ENCODE results near the gene FEZ2. TPM values are rescaled to one million over a fixed set of nuclear protein-coding genes. Genes with fewer than 3 reads are reported as not detected.

The FEZ2 gene
- total RNA-seq, 1 donor from 2014 or later, result 14.9 TPM

- Mint-ChIP-seq H3K27ac (no peak overlapping the region), H3K4me3 (no peak overlapping the region), H3K36me3 (ENCODE audit: low read depth) (peaks cover 57% of the 10 kb centered on the region), H3K9me3 (no peaks in the 10 kb centered on the region), H3K27me3 (ENCODE audit: insufficient read depth) (no peaks in the 10 kb centered on the region), H3K4me1 (ENCODE audit: low read depth) (peaks cover 15% of the 10 kb centered on the region)
- DNase-seq (ENCODE audit: low spot score), result no peak
- intact Hi-C loops (cut with micrococcal nuclease), result no loop called here
Observed at GRCh38 chr2:36582951-36583350, 15.0 kb downstream of the FEZ2 start.

DNA sequence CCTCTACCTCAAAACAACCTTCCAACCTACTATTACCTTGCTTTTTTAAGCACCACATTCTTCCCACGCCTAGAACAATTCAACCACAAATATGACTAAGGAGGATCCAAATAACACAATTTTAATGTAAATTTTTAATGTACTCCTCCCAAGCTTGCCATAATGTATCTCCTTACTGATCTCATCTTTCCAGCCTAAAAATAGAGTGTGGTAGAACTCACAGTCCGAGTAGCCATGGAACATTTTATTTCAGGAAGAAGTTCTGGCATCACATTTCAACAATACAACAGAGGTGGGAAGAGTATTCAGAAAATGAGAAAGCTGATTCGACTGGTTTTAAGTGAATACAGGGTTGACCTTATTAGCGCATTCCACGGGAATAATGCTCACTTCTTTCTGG lies 15.4 kb downstream of the FEZ2 start:
- Mint-ChIP-seq H3K36me3 (ENCODE audit: low read depth) (peaks cover 59% of the 10 kb centered on the region), H3K9me3 (no peaks in the 10 kb centered on the region)
- intact Hi-C loops (cut with micrococcal nuclease), result no loop called here

DNA sequence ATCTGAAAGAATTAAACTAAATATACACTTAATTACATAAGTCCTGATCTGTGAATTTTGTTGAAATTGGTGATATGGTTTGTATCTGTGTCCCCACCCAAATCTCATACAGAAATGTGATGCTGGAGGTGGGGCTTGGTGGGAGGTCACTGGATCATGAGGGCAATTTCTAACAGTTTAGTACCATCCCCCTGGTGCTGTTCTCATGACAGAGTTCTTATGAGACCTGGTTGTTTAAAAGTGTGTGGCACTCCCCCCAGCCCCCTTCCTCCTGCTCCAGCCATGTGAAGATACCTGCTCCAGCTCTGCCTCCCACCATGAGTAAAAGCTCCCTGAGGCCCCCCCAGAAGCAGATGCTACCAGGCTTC lies 18.7 kb downstream of the FEZ2 start:
- DNase-seq (ENCODE audit: low spot score), result no peak
- intact Hi-C loops (cut with micrococcal nuclease), result no loop called here
- Mint-ChIP-seq H3K4me3 (no peak overlapping the region), H3K4me1 (ENCODE audit: low read depth) (peaks cover 25% of the 10 kb centered on the region), H3K27me3 (ENCODE audit: insufficient read depth) (no peaks in the 10 kb centered on the region), H3K9me3 (no peaks in the 10 kb centered on the region), H3K27ac (no peak overlapping the region), H3K36me3 (ENCODE audit: low read depth) (peaks cover 59% of the 10 kb centered on the region)

More for the DNA sequence above, 15.4 kb downstream of the FEZ2 start:
- peaks cover 18% of the 10 kb centered on the region for H3K4me1 Mint-ChIP-seq (ENCODE audit: low read depth)
- H3K27me3 Mint-ChIP-seq (ENCODE audit: insufficient read depth), result no peaks in the 10 kb centered on the region
- no peak for DNase-seq (ENCODE audit: low spot score)
- no peak overlapping the region for H3K27ac Mint-ChIP-seq
- no peak overlapping the region for H3K4me3 Mint-ChIP-seq

GRCh38 chr2:36578343-36579296 lies 19.3 kb downstream of the FEZ2 start:
- H3K4me1 Mint-ChIP-seq (ENCODE audit: low read depth), result peaks cover 25% of the 10 kb centered on the region
- peaks cover 55% of the 10 kb centered on the region for H3K36me3 Mint-ChIP-seq (ENCODE audit: low read depth)
- H3K9me3 Mint-ChIP-seq, result no peaks in the 10 kb centered on the region
- H3K27me3 Mint-ChIP-seq (ENCODE audit: insufficient read depth), result no peaks in the 10 kb centered on the region
- peak overlapping the region; percentile 56 for H3K27ac Mint-ChIP-seq
- DNase-seq (ENCODE audit: low spot score), result no peak
- intact Hi-C loops (cut with micrococcal nuclease), result no loop called here
- peak overlapping the region; percentile 2 for H3K4me3 Mint-ChIP-seq

DNA sequence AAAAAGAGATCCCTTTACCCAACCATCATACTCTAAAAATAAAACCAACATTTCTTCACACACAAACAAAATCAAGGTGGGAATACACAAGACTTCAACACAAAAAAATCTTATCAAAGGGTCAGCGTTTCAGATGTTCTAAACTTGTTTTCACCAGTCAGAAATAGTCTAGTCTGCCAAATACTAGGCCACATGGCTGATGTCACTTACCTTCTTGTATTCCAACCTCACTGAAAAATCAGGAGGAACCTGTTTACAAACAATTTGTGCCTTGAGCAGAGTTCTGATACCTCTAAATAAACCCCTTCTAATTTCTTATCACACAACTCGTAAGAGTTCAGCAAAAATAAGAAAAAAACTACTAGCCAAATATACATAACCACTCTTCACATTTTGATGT lies 20.1 kb downstream of the FEZ2 start:
- H3K4me3 Mint-ChIP-seq, result no peak overlapping the region
- H3K4me1 Mint-ChIP-seq (ENCODE audit: low read depth), result peaks cover 25% of the 10 kb centered on the region
- no peak overlapping the region for H3K27ac Mint-ChIP-seq
- no peaks in the 10 kb centered on the region for H3K27me3 Mint-ChIP-seq (ENCODE audit: insufficient read depth)
- H3K9me3 Mint-ChIP-seq, result no peaks in the 10 kb centered on the region
- DNase-seq (ENCODE audit: low spot score), result no peak
- H3K36me3 Mint-ChIP-seq (ENCODE audit: low read depth), result peaks cover 55% of the 10 kb centered on the region
- intact Hi-C loops (cut with micrococcal nuclease), result no loop called here

- H3K27ac Mint-ChIP-seq, result no peak overlapping the region
- peaks cover 25% of the 10 kb centered on the region for H3K4me1 Mint-ChIP-seq (ENCODE audit: low read depth)
- no peaks in the 10 kb centered on the region for H3K27me3 Mint-ChIP-seq (ENCODE audit: insufficient read depth)
- no peak for DNase-seq (ENCODE audit: low spot score)
- intact Hi-C loops (cut with micrococcal nuclease), result no loop called here
- H3K4me3 Mint-ChIP-seq, result no peak overlapping the region
- H3K36me3 Mint-ChIP-seq (ENCODE audit: low read depth), result peaks cover 38% of the 10 kb centered on the region
- no peaks in the 10 kb centered on the region for H3K9me3 Mint-ChIP-seq
Observed at GRCh38 chr2:36574560-36574959, 23.4 kb downstream of the FEZ2 start.

DNA sequence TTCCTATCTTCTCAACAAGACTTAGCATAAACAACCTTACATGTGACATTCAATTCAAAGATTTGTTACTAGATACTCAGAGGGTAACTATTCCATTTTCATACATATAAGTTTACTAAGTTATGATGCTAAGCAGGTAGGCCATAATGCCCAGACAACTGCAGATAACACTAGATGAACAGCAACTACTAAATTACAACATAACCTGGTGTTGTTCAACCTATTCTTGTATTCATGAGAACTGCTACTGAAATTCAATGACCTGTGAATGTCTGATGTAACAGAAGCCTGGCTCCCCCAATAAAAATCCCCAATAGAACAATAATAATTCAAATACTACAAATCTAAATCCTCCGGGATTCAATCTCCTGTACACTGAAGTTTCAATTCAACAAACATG lies 24.8 kb downstream of the FEZ2 start:
- DNase-seq (ENCODE audit: low spot score), result no peak
- intact Hi-C loops (cut with micrococcal nuclease), result no loop called here
- Mint-ChIP-seq H3K9me3 (no peaks in the 10 kb centered on the region), H3K27me3 (ENCODE audit: insufficient read depth) (no peaks in the 10 kb centered on the region), H3K4me1 (ENCODE audit: low read depth) (peaks cover 11% of the 10 kb centered on the region), H3K36me3 (ENCODE audit: low read depth) (peaks cover 33% of the 10 kb centered on the region), H3K4me3 (no peak overlapping the region), H3K27ac (no peak overlapping the region)

GRCh38 chr2:36572719-36573059 lies 25.3 kb downstream of the FEZ2 start:
- H3K4me1 Mint-ChIP-seq (ENCODE audit: low read depth), result peaks cover 7% of the 10 kb centered on the region
- intact Hi-C loops (cut with micrococcal nuclease), result no loop called here
- no peak overlapping the region for H3K4me3 Mint-ChIP-seq
- DNase-seq (ENCODE audit: low spot score), result no peak
- H3K27me3 Mint-ChIP-seq (ENCODE audit: insufficient read depth), result no peaks in the 10 kb centered on the region
- H3K27ac Mint-ChIP-seq, result no peak overlapping the region
- H3K36me3 Mint-ChIP-seq (ENCODE audit: low read depth), result peaks cover 31% of the 10 kb centered on the region
- no peaks in the 10 kb centered on the region for H3K9me3 Mint-ChIP-seq

DNA sequence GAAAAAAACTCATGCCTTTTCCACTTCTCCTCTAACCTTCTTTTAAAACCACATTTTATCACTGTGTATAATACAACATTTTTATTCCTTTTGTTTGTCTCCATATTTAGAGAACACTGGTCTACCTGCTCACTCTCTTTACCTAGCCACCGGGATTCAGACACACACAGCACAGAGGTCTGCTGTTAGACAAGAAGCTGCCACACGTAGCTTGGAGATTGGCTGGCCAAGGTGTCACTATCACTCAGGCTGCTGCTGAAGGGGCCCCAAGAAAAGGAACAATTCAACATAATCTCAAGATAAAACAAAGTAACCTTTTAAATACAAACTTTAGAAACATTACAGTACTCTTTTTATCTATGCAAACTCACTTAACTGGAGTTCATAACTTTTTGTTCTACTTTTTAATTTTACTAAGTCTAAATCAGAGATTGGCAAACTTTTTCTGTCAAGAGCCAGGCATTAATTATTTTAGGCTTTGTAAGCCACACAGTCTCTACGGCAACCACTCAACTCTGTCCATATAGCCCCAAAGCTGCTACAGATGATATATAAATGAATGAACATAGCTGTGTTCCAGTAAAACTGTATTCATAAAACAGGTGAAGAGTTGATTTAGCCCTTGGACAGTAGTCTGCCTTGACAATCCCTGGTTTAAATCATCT lies 25.8 kb downstream of the FEZ2 start:
- intact Hi-C loops (cut with micrococcal nuclease), result no loop called here
- no peak for DNase-seq (ENCODE audit: low spot score)
- H3K4me1 Mint-ChIP-seq (ENCODE audit: low read depth), result peaks cover 7% of the 10 kb centered on the region
- H3K36me3 Mint-ChIP-seq (ENCODE audit: low read depth), result peaks cover 31% of the 10 kb centered on the region
- H3K4me3 Mint-ChIP-seq, result no peak overlapping the region
- H3K27me3 Mint-ChIP-seq (ENCODE audit: insufficient read depth), result no peaks in the 10 kb centered on the region
- no peaks in the 10 kb centered on the region for H3K9me3 Mint-ChIP-seq
- no peak overlapping the region for H3K27ac Mint-ChIP-seq

DNA sequence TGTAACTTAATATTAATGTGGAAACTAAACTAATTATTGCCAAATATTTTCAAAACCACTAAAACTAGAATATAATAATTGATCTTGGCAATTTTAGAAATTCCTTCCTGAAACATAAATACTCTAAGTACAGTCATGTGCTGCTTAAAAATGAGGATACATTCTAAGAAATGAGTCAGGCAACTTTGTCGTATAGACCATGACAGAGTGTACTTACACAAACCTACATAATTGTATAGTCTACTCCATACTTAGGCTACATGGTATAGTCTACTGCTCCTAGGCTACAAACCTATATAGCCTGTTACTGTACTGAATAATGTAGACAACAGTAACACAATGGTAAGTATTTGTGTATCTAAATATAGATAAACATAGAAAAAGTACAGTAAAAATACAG lies 27.6 kb downstream of the FEZ2 start:
- no peak for DNase-seq (ENCODE audit: low spot score)
- Mint-ChIP-seq H3K27me3 (ENCODE audit: insufficient read depth) (no peaks in the 10 kb centered on the region), H3K27ac (no peak overlapping the region), H3K9me3 (no peaks in the 10 kb centered on the region), H3K36me3 (ENCODE audit: low read depth) (peaks cover 33% of the 10 kb centered on the region), H3K4me3 (no peak overlapping the region), H3K4me1 (ENCODE audit: low read depth) (peaks cover 4% of the 10 kb centered on the region)
- intact Hi-C loops (cut with micrococcal nuclease), result no loop called here

DNA sequence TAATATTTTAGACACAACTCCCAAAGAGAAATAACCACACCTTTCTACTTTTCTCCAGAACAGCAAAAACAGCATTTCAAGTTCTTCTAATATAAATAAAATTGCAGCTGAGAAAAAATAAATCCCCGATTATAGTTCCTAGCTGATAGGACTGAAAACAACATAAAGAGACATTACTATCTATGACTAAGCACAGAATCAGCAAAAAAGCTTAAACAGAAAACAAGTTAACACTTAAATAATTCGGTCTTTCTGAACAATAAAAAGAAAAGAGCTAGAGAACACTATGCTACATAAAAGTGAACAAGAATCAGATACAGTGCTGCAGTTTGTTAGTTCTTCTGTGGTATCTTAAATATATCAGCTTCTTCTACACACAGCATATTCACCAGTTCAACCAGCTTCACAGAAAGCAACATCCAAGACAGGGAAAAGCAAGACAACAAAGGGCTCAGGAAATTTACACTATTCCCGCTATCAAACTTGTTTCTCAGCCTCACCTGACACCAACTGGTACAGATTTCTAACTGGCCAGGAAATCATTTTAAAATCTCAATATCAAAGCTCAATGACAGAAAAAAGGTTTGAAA lies 28.6 kb downstream of the FEZ2 start:
- no peak overlapping the region for H3K4me3 Mint-ChIP-seq
- H3K27ac Mint-ChIP-seq, result no peak overlapping the region
- intact Hi-C loops (cut with micrococcal nuclease), result no loop called here
- DNase-seq (ENCODE audit: low spot score), result no peak
- no peaks in the 10 kb centered on the region for H3K9me3 Mint-ChIP-seq
- H3K36me3 Mint-ChIP-seq (ENCODE audit: low read depth), result peaks cover 31% of the 10 kb centered on the region
- no peaks in the 10 kb centered on the region for H3K4me1 Mint-ChIP-seq (ENCODE audit: low read depth)
- H3K27me3 Mint-ChIP-seq (ENCODE audit: insufficient read depth), result no peaks in the 10 kb centered on the region

GRCh38 chr2:36568516-36569246 lies 29.3 kb downstream of the FEZ2 start:
- Mint-ChIP-seq H3K4me1 (ENCODE audit: low read depth) (peaks cover 4% of the 10 kb centered on the region), H3K36me3 (ENCODE audit: low read depth) (peaks cover 30% of the 10 kb centered on the region), H3K9me3 (no peaks in the 10 kb centered on the region), H3K27me3 (ENCODE audit: insufficient read depth) (no peaks in the 10 kb centered on the region), H3K27ac (no peak overlapping the region), H3K4me3 (no peak overlapping the region)
- DNase-seq (ENCODE audit: low spot score), result no peak
- intact Hi-C loops (cut with micrococcal nuclease), result no loop called here

Measured in activated T-helper 1 cell treated with anti-CD3 and anti-CD28 coated beads, Interleukin-12 subunit alpha, Interleukin-12 subunit beta, Interleukin-2, Interleukin-4 antibody, amounts not matched to agents 30 ng/mL and 10 ng/mL and 1 ng/mL, durations not matched to agents 14 hours and 24 hours and 36 hours (primary cell).